ENCODE results near the gene HTRA2.

Gene HTRA2

DNA sequence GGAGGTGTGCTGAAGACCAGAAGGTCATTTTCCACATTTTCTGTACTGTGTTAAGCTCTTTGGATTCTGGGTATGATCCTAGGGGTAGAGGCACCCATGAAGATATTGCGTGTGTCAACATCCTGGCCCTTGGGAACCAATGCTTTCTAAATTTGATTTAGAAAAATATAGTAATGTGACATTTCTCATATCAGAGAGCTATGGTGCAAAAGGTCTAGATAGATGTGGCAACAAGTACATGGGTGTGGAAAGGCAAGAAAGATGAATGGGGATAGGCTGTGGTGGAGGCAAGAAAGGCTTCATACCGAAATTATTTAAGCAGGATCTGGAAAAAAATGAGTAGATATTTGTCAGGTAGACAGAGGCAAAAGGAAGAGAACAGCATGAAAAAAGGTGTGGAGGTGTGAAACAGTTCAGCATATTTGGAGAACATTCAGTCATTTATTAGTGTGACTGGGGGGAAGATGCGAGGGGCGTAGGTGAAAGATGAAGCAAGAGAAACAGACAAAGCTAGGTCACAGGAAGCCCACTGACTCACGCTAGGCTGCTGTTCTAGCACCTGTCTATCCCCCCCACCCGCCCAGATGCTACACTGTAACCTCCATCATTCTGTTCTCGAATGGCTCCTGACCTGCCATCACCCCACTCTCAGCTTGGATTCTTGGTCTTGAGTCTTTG lies 36.5 kb downstream of the HTRA2 start:
- no peak for DNase-seq

DNA sequence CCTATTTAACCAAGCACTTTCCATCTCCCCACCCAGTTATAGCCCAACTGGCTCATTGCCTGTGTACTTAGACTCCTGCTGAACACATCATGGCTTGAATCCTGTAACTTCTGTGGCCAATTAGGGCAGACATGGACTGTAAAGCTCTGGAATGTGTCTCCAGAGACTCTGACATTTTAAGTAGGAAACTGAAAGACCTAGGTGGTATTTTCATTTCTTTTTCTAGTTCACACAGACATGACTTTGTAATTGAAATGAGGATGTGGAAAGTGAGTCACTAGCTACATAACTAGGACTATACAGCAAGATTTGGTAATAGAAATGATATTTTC lies 37.0 kb downstream of the HTRA2 start:
- DNase-seq, result no peak

DNA sequence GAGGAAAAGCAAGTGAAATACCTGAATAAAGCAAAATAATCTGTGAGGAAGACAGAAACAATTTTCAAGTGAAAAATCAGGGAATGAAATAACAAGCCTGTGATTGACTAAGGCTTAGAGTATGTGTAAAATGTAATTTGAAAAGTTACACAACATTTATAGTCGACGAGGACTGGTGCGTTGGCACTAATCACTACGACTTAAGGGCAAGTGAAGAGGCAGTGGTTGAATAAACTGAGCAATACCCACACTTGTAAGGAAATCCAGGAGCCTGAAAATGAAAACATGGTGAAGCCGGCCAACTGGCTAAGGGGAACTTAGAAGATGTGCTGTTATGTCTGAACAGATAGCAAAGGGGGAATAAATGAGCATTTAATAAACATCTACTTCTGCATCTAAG lies 38.1 kb downstream of the HTRA2 start:
- no peak for DNase-seq

DNA sequence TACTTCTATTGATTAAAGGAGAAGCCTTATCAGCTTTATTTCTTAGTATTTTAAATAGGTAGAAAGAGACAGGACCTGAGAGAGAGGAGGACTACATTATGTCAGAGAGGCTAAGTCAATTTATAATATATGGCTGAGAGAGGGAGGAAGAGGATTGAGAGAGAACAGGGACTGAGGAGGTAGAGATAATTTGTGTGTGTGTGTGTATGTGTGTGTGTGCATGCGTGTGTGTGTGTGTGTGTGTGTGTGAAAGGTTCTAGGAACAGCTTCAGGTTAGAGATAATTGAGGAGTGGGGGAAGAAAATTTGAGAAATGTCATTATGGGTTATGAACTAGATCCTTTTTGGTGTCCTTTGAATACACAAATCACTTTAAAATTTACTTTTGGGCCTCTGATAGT lies 40.0 kb downstream of the HTRA2 start:
- DNase-seq, result no peak

DNA sequence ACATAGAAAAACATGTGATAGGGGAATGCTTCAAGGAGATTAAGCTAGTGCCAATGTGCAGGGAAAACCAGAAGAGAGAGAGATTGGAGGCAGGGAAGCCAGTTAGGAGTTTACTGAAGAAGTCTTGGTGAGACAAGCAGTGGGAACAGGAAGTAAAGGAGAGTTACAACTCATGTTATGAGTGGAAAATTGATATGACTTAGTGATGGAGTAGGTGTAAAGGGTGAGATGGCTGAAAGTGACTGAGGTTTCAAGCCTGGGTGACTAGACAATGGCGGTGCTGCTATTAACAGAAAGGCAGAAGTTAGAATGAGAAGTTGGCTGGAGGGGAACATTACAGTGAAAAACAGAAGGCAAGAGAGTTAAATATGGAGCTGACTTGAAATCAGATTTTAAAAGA lies 41.3 kb downstream of the HTRA2 start:
- no peak for DNase-seq

DNA sequence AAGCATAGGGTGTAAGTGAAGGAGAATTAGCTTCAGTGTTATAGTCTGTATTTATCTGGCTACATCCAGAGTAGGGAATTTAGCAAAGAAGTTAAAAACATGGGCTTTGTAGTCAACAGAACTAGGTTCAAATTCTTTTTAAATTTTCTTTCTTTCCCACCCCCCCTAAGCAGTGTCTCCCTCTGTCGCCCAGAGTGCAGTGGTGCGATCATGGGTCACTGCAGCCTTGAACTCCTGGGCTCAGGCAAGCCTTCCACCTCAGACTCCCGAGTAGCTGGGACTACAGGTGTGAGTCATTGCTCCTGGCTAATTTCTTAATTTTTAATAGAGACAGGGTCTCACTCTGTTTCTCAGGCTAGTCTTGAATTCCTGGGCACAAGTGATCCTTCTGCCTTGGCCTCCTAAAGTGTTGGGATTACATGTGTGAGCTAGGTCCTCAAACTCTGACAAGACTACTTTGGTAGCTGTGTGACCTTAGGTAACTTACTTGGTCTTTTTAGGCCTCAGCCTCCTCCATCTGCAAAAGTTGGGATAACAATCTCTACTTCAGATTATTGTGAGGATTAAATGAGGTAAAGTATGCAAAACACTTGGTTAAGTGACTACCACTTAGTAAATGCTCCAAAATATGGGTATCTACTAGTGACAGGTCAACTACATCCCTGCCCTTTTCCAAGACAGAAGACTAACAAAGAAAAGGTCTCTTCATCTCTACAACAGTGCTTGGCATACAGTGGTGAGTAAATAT lies 42.6 kb downstream of the HTRA2 start:
- no peak for DNase-seq

DNA sequence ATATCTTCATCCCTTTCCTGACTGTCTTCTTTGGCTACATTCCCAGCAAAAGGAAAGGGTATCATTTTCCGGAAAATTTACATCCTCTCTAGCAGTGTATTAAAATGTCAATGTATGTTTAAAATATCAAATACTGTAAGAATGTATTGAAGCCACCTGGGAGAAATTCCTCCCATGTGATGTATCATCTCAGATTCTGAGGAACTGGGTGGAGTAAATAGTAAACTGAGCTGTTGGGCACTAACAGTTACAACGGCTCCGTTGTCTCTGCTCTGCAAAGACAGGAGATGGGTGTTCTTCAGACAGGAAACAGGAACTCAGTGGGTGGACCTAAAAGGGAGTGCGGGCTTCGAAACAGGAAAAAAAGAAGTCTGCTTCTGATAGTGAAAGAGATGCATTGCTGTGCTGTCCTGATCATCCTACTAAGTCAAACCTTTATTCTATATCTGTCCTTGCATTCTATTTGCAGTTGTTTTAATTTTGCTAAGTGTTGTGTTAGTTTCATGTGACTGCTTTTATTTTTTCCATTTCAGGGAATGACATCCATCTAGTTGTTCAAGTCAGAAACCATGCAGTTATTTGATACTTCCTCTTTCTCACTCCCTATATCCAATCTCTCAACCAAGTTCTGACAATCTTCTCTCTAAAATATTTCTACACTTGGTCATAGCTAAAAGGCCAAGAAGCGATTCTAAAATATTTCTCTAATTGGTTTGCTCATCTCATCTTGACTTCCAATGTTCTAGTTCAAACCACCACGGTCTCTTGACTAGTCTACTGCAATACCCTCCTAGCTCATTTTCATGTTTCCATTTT lies 44.2 kb downstream of the HTRA2 start:
- DNase-seq, result no peak

DNA sequence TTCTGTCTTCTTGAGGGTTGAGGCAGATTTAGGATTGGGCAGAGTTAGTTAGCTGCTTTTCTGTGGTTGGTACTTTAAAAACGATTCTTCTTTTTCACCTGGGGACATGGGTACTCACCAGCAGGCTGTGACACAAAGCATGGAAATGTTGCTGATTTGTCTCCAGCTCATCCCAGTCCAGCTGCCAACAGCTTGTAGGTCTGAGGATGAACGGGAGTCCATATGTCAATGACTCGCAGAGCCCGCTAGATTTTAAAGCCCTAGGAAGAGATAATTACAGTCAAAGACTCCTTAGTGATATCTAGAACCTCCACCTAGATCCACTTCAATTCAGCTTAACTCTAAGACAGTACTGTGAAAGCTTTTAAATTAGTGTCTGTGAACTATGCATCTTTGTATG lies 45.6 kb downstream of the HTRA2 start:
- no peak for DNase-seq

DNA sequence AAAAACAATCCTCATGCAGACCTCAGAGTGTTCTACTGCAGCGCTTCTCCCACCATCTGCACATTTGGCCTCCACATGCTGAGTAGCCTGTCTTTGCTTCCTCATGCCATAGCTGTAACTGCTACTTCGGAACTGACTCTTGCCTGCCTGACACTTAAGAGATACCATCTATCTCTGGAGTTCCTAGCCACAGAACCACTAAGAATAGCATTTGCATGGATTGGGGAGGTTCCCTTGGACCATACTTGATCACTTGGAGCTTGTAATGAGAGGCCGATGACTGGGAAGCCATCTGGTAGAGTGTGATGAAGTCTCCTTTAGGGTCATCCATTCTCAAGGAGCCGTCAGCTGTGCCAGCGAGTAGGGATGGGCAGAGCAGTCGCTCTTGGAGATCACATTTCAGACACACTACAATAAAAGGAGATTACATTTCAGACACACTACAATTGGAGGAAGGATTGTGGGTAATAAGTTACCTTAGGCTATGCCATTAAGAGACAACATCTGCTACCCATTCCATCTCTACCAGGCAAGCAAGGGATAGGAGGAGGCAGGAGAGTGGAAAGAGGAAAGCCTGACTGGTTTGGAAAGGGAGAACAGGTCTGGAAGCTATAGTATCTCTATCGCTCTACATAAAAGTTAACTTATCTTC lies 46.6 kb downstream of the HTRA2 start:
- peak; percentile 19 for DNase-seq

DNA sequence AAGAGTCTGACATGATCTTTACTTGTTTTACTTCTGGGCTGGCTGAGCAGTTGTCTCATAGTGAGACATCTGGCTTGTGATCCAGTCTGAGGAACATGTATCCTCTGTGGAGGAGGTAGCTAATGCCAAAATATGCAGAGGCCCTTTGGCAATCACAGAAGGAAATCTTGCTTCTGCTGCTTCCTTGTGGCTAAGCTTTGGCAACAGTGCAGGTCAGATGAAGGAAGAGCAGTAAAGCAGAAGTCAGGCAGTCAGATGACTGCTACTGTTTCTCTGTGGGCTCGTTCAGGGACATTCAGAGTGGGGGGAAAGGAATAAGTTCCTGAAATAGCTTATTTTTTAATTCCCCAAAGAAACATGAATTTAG lies 47.1 kb downstream of the HTRA2 start:
- no peak for DNase-seq

DNA sequence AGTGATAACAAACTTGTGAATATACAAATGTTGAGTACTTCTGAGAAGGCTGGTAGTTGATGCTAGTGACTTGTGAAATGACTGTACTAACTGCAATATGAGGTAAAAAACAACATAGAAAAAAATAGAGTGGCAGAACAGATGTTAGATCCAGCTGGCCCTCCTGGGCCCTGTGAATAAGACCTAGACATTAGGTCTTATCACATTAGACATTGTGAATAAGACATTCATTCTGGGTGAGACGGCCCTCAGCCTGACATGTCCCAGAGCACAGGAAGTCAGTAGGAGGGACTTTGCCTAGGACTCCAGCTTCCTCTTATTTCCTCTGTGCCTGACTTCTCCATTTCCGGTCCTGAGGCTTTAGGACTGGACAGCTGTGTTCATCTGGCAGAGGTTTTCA lies 47.7 kb downstream of the HTRA2 start:
- no peak for DNase-seq

DNA sequence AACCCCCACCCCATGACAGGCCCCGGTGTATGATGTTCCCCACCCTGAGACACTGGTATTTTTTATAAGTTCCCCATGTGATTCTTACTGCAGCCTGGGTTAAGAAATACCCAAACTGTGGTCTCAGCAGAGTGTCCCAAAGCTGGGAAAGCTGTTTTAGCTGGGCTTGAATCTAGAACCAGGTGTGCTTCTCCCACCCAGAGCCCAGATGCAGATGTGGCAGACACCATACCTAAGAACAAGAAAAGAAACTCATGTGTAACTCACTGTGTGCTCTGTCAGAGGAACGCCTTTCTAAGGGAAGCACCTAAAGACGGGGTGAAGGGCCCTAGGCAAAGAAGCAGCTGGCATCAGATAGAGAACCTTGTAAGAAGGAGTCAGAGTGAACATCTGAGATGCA lies 48.7 kb downstream of the HTRA2 start:
- DNase-seq, result no peak

DNA sequence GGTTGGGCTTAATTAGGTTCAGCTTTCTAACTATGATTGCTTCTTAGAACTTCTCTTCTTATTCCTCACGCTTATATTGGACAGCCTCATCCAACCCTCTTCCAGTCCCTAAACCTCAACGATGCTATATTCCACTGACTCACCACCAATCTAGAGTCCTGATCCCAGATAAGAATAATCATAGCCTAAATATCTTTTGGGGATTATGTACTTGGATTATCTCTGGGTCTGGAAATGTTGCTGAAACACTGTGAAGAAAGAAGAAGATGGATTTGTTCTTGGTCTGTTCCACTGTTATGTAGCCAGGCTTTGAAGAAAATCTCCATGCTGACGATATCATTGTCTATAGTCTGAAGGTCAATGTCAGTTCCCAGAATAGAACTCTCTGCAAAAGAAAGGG lies 51.7 kb downstream of the HTRA2 start:
- no peak for DNase-seq

DNA sequence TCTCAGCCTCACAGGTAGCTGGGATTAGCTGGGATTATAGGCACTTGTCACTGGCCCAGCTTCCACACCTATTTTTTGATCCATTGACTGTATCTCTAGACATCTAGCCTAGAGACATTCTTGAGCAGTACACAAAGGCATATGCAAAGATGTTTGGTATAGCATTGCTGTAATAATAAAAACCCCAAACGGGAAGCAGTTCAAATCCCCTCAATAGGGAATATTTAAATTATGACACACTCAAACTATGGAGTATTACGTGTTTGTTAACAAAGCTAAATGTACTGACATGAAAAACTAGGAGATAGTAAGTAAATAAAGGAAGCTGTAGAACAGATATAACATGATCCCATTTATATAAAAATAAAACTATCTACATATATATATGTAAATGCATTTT lies 52.5 kb downstream of the HTRA2 start:
- DNase-seq, result no peak
